Measurements from ENCODE around the gene IRAK2. TPM values are rescaled to one million over a fixed set of nuclear protein-coding genes. Genes with fewer than 3 reads are reported as not detected.

Gene IRAK2
- total RNA-seq = 10 to 100 TPM in 1 of 4 donors, 1 to 10 TPM in 3; 6.1 to 23.8 (median 7.6) TPM

- no peak for DNase-seq (ENCODE audit: low spot score)
- ATAC-seq (ENCODE audit: low FRiP score) = peak; percentile 93
- TF ChIP-seq CTCF (IDR thresholded peaks at IDR 0.05) = peak in 1 of 3 donors; percentile 73
These were observed at the start of gene IRAK2 for GRCh38 chr3:10164546-10165393. IRAK2 (plus strand) TSS chr3:10164919; CDS start chr3:10164955, 36 bp downstream.

GRCh38 chr3:10115326-10116137 is 49.2 kb upstream of the IRAK2 start, which contains the start of gene BRK1:
BRK1 (plus strand) TSS chr3:10115675; CDS start chr3:10115702, 27 bp downstream.
- ATAC-seq (ENCODE audit: low FRiP score) (peak; percentile 100), DNase-seq (ENCODE audit: low spot score) (peak; percentile 89)
- no peak for TF ChIP-seq CTCF (IDR thresholded peaks at IDR 0.05)

GRCh38 chr3:10116138-10116460 is 48.6 kb upstream of the IRAK2 start:
- ATAC-seq (ENCODE audit: low FRiP score) = peak; percentile 2
- no peak for DNase-seq (ENCODE audit: low spot score)
- TF ChIP-seq CTCF (IDR thresholded peaks at IDR 0.05) = no peak

GRCh38 chr3:10116928-10117327 is 47.8 kb upstream of the IRAK2 start:
- ATAC-seq (ENCODE audit: low FRiP score) (no peak), DNase-seq (ENCODE audit: low spot score) (no peak)
- no peak for TF ChIP-seq CTCF (IDR thresholded peaks at IDR 0.05)

GRCh38 chr3:10119376-10119775 is 45.3 kb upstream of the IRAK2 start:
- ATAC-seq (ENCODE audit: low FRiP score) = no peak
- TF ChIP-seq CTCF (IDR thresholded peaks at IDR 0.05) = no peak
- no peak for DNase-seq (ENCODE audit: low spot score)

- no peak for DNase-seq (ENCODE audit: low spot score)
- ATAC-seq (ENCODE audit: low FRiP score) = no peak
- TF ChIP-seq CTCF (IDR thresholded peaks at IDR 0.05) = no peak
These were observed 43.7 kb upstream of the IRAK2 start for GRCh38 chr3:10121064-10121463.

Measured in omental fat pad (tissue), 4 donors.